A673 (cell line): ENCODE measurements around the gene CERS2. TPM values are rescaled to one million over a fixed set of nuclear protein-coding genes. Genes with fewer than 3 reads are reported as not detected.

Source experiments
- BruUV-seq: library from RNA; stranded (reverse); fragments of 400-500 nt; replicated peaks from 2 replicates; lab custom pipeline; 2021; lab: Mats Ljungman, UMichigan
- CTCF ChIA-PET: fragments of 300-600 bp; sonication (Branson Sonifier 250); formaldehyde crosslinking; loops from one replicate; lab custom pipeline; 2022; ENCODE audit warnings: antibody characterized with exemption; lab: Charles Lee
- POLR2A ChIA-PET: fragments of 300-600 bp; sonication (Branson Sonifier 250); formaldehyde crosslinking; loops from one replicate; lab custom pipeline; 2022; ENCODE audit warnings: antibody characterized with exemption; ENCODE audit not compliant: low non-redundant PET; lab: Charles Lee
- DNase-seq: peaks from one replicate; pipeline ENCODE4 v3.0.0-alpha.2; 2015; ENCODE audit warnings: low spot score
- H3K27ac ChIP-seq: fragments of 200-600 bp; sonication (generic); 2 replicates; pipeline ENCODE4 v1.5.1; 2016; ENCODE audit warnings: mixed run types, low read depth, mild to moderate bottlenecking, mixed read lengths, antibody characterized with exemption, low read length; ENCODE audit not compliant: poor library complexity, severe bottlenecking
- H3K27me3 ChIP-seq: fragments of 200-600 bp; sonication (generic); replicated peaks from 2 replicates; pipeline ENCODE4 v1.6.1; 2017; ENCODE audit warnings: mixed run types, low read depth, mild to moderate bottlenecking, mixed read lengths, antibody characterized with exemption, low read length; ENCODE audit not compliant: insufficient read depth, poor library complexity
- H3K36me3 ChIP-seq: fragments of 200-600 bp; sonication (generic); 2 replicates; pipeline ENCODE4 v1.6.1; 2016; ENCODE audit warnings: mixed run types, mild to moderate bottlenecking, mixed read lengths, antibody characterized with exemption, low read length; ENCODE audit not compliant: insufficient read depth, poor library complexity, severe bottlenecking
- H3K4me1 ChIP-seq: fragments of 200-600 bp; sonication (generic); 2 replicates; pipeline ENCODE4 v1.6.1; 2017; ENCODE audit warnings: mixed run types, mild to moderate bottlenecking, mixed read lengths, antibody characterized with exemption, low read length; ENCODE audit not compliant: insufficient read depth, poor library complexity, severe bottlenecking
- H3K4me3 ChIP-seq: fragments of 200-600 bp; sonication (generic); 2 replicates; pipeline ENCODE4 v1.5.1; 2016; ENCODE audit warnings: low read depth, mixed run types, mild to moderate bottlenecking, mixed read lengths, low read length; ENCODE audit not compliant: poor library complexity, severe bottlenecking
- H3K9me3 ChIP-seq: fragments of 200-600 bp; sonication (generic); 2 replicates; pipeline ENCODE4 v1.6.1; 2016; ENCODE audit warnings: mixed run types, low read depth, mild to moderate bottlenecking, mixed read lengths, antibody characterized with exemption, low read length; ENCODE audit not compliant: poor library complexity, severe bottlenecking
- EZH2 ChIP-seq: fragments of 200-600 bp; sonication (generic); IDR thresholded peaks from 2 replicates; pipeline ENCODE4 v1.6.1; 2017; ENCODE audit warnings: borderline replicate concordance, low read depth, mild to moderate bottlenecking, mixed read lengths, antibody characterized with exemption, low read length; ENCODE audit not compliant: poor library complexity, severe bottlenecking
- intact Hi-C: fragments of 100-400 bp; cut with micrococcal nuclease; formaldehyde crosslinking; loops from one replicate; pipeline ENCODE4 v1.10.0; 2022; ENCODE audit not compliant: unreplicated experiment
- total RNA-seq: library from RNA; stranded (reverse); gene quantifications from 2 replicates; pipeline ENCODE4 v1.2.3, GENCODE V29; 2021
- TF ChIP-seq, protein P1 (sequence below): fragments of 300-800, 200-600 bp; sonication (generic); conservative IDR thresholded peaks from 2 replicates; pipeline ENCODE4 v1.5.1; 2017; ENCODE audit warnings: low read depth, mild to moderate bottlenecking, antibody characterized with exemption, low read length, moderate library complexity, mixed read lengths

CERS2 gene
- total RNA-seq, 1 experiment from 2014 or later = 239 TPM

DNA sequence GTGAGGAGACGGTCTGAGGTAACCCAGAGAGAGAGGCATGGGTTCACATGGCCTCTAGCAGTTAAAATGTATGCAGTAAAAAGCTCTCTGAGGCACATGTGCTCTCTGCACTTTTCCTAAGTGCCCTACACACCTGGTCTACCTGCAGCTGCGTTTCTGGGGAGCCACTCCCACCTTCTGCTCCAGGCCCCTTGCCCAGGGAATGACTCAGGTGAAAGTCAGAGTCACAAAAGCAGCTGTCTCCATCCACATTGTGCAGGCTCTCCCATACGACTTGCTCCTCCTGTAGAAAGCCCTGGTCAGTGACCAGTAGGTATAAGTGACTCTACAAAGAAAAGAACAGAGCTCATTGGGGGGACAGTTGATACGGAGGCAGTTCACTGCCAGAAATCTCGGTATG lies 23.3 kb upstream of the CERS2 start:
- BruUV-seq = no TSS peak
- TF ChIP-seq, protein P1, sequence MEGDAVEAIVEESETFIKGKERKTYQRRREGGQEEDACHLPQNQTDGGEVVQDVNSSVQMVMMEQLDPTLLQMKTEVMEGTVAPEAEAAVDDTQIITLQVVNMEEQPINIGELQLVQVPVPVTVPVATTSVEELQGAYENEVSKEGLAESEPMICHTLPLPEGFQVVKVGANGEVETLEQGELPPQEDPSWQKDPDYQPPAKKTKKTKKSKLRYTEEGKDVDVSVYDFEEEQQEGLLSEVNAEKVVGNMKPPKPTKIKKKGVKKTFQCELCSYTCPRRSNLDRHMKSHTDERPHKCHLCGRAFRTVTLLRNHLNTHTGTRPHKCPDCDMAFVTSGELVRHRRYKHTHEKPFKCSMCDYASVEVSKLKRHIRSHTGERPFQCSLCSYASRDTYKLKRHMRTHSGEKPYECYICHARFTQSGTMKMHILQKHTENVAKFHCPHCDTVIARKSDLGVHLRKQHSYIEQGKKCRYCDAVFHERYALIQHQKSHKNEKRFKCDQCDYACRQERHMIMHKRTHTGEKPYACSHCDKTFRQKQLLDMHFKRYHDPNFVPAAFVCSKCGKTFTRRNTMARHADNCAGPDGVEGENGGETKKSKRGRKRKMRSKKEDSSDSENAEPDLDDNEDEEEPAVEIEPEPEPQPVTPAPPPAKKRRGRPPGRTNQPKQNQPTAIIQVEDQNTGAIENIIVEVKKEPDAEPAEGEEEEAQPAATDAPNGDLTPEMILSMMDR = no peak
- no peak for TF ChIP-seq EZH2
- Histone ChIP-seq H3K27me3 (no peaks in the 10 kb centered on the region), H3K27ac (no peak overlapping the region), H3K4me1 (no peaks in the 10 kb centered on the region), H3K9me3 (no peaks in the 10 kb centered on the region), H3K4me3 (no peak overlapping the region), H3K36me3 (peaks cover 2% of the 10 kb centered on the region)
- intact Hi-C loops = loop anchor here (5.0 to 10.0 kb wide), 2 partner anchors 523 to 741 kb away; partner anchors contain the start of gene CA14
- DNase-seq = no peak
- POLR2A ChIA-PET = no interaction called here
- CTCF ChIA-PET = interaction anchor here (3.3 kb wide), 1 partner anchor 8 kb away, joined by 26 read pairs; the partner anchor contains the start of gene MINDY1

- BruUV-seq = no TSS peak
- Histone ChIP-seq H3K36me3 (peaks cover 2% of the 10 kb centered on the region), H3K27me3 (no peaks in the 10 kb centered on the region), H3K27ac (no peak overlapping the region), H3K4me3 (no peak overlapping the region), H3K4me1 (no peaks in the 10 kb centered on the region), H3K9me3 (no peaks in the 10 kb centered on the region)
- DNase-seq = no peak
- intact Hi-C loops = loop anchor here (5.0 to 10.0 kb wide), 2 partner anchors 522 to 740 kb away; partner anchors contain the start of gene CA14
- ChIA-PET POLR2A (no interaction called here), CTCF (interaction anchor here (3.3 kb wide), 1 partner anchor 9 kb away, joined by 26 read pairs; the partner anchor contains the start of gene MINDY1)
- TF ChIP-seq EZH2 = no peak
- TF ChIP-seq, protein P1 = no peak
These were observed 22.7 kb upstream of the CERS2 start for GRCh38 chr1:150997126-150997872.

- H3K4me1 ChIP-seq = no peaks in the 10 kb centered on the region
- DNase-seq = peak; percentile 31
- ChIA-PET POLR2A (interaction anchor here (1.2 kb wide), 1 partner anchor 11 kb away, joined by 3 read pairs; the partner anchor contains the start of gene MINDY1), CTCF (interaction anchor here (0.6 to 3.3 kb wide), 6 partner anchors 10 to 773 kb away, joined by 3 to 26 read pairs (median 4); partner anchors contain the start of genes ANXA9 and MINDY1)
- H3K36me3 ChIP-seq = peaks cover 2% of the 10 kb centered on the region
- H3K27ac ChIP-seq = no peak overlapping the region
- no TSS peak for BruUV-seq
- intact Hi-C loops = loop anchor here (5.0 to 10.0 kb wide), 2 partner anchors 521 to 739 kb away; partner anchors contain the start of gene CA14
- H3K27me3 ChIP-seq = no peaks in the 10 kb centered on the region
- no peak overlapping the region for H3K4me3 ChIP-seq
- no peak for TF ChIP-seq EZH2
- TF ChIP-seq, protein P1 = peak; percentile 75
- no peaks in the 10 kb centered on the region for H3K9me3 ChIP-seq
These were observed 21.3 kb upstream of the CERS2 start for GRCh38 chr1:150995896-150996295.
